ENCODE measurements around the gene FHIT. TPM values are rescaled to one million over a fixed set of nuclear protein-coding genes. Genes with fewer than 3 reads are reported as not detected.

Gene FHIT
- total and polyA plus RNA-seq, 10 of the 15 experiments (the other 5 are each of a cell fraction or from before 2014, with no cell fraction given) = 4.2 to 14.9 (median 9.4) TPM

GRCh38 chr3:60754617-60755016, 496.6 kb downstream of the FHIT start:
- 100% methylated on average over 1 of the region's 1 CpG for WGBS (ENCODE audit: insufficient coverage, insufficient replicate concordance, low lambda C conversion rate, missing lambda C conversion rate)
- ATAC-seq (no peak), FAIRE-seq (no peak), DNase-seq (ENCODE audit: low read depth, low spot score) (no peak)
- TF ChIP-seq HDAC6 (IDR thresholded peaks at IDR 0.05; ENCODE audit: unreplicated experiment) (no peak), NRF1 (conservative IDR thresholded peaks at IDR 0.05; ENCODE audit: low read depth, low read length) (no peak), GATAD2B (conservative IDR thresholded peaks at IDR 0.05; ENCODE audit: low read depth) (no peak), RFX5 (IDR thresholded peaks at IDR 0.05; ENCODE audit: low read depth, low read length) (no peak)
- SMC1A ChIA-PET (ENCODE audit: uncharacterized antibody, unreplicated experiment) = interaction anchor here (0.6 to 2.5 kb wide), 5 partner anchors 14 to 775 kb away, joined by 3 to 14 read pairs (median 5); no protein-coding TSS in a partner anchor
- no peaks in the 10 kb centered on the region for H3K4me1 ChIP-seq (ENCODE audit: control insufficient read depth, insufficient read depth, low read length)
- H3K9me3 ChIP-seq (replicated peaks; ENCODE audit: control insufficient read depth, insufficient read depth, low read length) = no peaks in the 10 kb centered on the region; the same call in 2 of the 3 replicates
- RAD21 ChIA-PET (ENCODE audit: unreplicated experiment) = interaction anchor here (0.6 to 2.1 kb wide), 4 partner anchors 39 to 776 kb away, joined by 3 to 15 read pairs (median 8); no protein-coding TSS in a partner anchor
- H3K9ac ChIP-seq (ENCODE audit: control insufficient read depth, insufficient read depth, low read length) = no peak overlapping the region
- H3K79me2 ChIP-seq (ENCODE audit: control insufficient read depth, insufficient read depth, low read length) = no peaks in the 10 kb centered on the region
- no peak overlapping the region for H3K4me3 ChIP-seq
- no peaks in the 10 kb centered on the region for H3K27me3 ChIP-seq (replicated peaks in 1 of 2; ENCODE audit: control insufficient read depth in 2 of 2, insufficient read depth in 2 of 2, low read length in 1 of 2)
- H3K27ac ChIP-seq (ENCODE audit: control insufficient read depth, insufficient read depth) = no peak overlapping the region
- H3K36me3 ChIP-seq (ENCODE audit: control insufficient read depth in 2 of 2, insufficient read depth in 2 of 2, low read length in 1 of 2) = no peaks in the 10 kb centered on the region
- in situ Hi-C loops (cut with MboI) (loop anchor here (10.0 kb wide), 1 partner anchor 620 kb away; no protein-coding TSS in a partner anchor), intact Hi-C loops (cut with micrococcal nuclease; ENCODE audit: unreplicated experiment) (loop anchor here (5.0 kb wide), 1 partner anchor 628 kb away; no protein-coding TSS in a partner anchor)
- BruUV-seq (replicated peaks) = no TSS peak
- H4K20me1 ChIP-seq (ENCODE audit: control insufficient read depth, insufficient read depth) = no peaks in the 10 kb centered on the region
- POLR2A ChIA-PET = no interaction called here
- H3K4me2 ChIP-seq (ENCODE audit: control insufficient read depth, insufficient read depth) = no peak overlapping the region
- CTCF ChIA-PET = interaction anchor here (1.0 to 3.7 kb wide), 7 partner anchors 20 to 626 kb away, joined by 3 to 28 read pairs (median 5); no protein-coding TSS in a partner anchor
- no peak overlapping the region for H2AFZ ChIP-seq (ENCODE audit: control insufficient read depth, low read depth, low read length)

GRCh38 chr3:60752809-60753208, 498.4 kb downstream of the FHIT start:
- no peak for ATAC-seq
- Histone ChIP-seq H3K4me1 (ENCODE audit: control insufficient read depth, insufficient read depth, low read length) (no peaks in the 10 kb centered on the region), H3K4me3 (no peak overlapping the region), H3K79me2 (ENCODE audit: control insufficient read depth, insufficient read depth, low read length) (no peaks in the 10 kb centered on the region), H4K20me1 (ENCODE audit: control insufficient read depth, insufficient read depth) (no peaks in the 10 kb centered on the region), H3K27me3 (replicated peaks in 1 of 2; ENCODE audit: control insufficient read depth in 2 of 2, insufficient read depth in 2 of 2, low read length in 1 of 2) (no peaks in the 10 kb centered on the region), H3K27ac (ENCODE audit: control insufficient read depth, insufficient read depth) (no peak overlapping the region), H3K9me3 (replicated peaks; ENCODE audit: control insufficient read depth, insufficient read depth, low read length) (no peaks in the 10 kb centered on the region; the same call in 2 of the 3 replicates), H2AFZ (ENCODE audit: control insufficient read depth, low read depth, low read length) (no peak overlapping the region), H3K4me2 (ENCODE audit: control insufficient read depth, insufficient read depth) (no peak overlapping the region), H3K9ac (ENCODE audit: control insufficient read depth, insufficient read depth, low read length) (no peak overlapping the region), H3K36me3 (ENCODE audit: control insufficient read depth in 2 of 2, insufficient read depth in 2 of 2, low read length in 1 of 2) (no peaks in the 10 kb centered on the region)
- CTCF ChIA-PET = no interaction called here
- no TSS peak for BruUV-seq (replicated peaks)
- no peak for DNase-seq (ENCODE audit: low read depth, low spot score)
- WGBS (ENCODE audit: insufficient coverage, insufficient replicate concordance, low lambda C conversion rate, missing lambda C conversion rate) = 79% methylated on average over 3 of the region's 3 CpGs
- SMC1A ChIA-PET (ENCODE audit: uncharacterized antibody, unreplicated experiment) = interaction anchor here (1.2 kb wide), 1 partner anchor 49 kb away, joined by 3 read pairs; no protein-coding TSS in a partner anchor
- intact Hi-C loops (cut with micrococcal nuclease; ENCODE audit: unreplicated experiment) (no loop called here), in situ Hi-C loops (cut with MboI) (loop anchor here (10.0 kb wide), 1 partner anchor 622 kb away; no protein-coding TSS in a partner anchor)
- no peak for FAIRE-seq
- POLR2A ChIA-PET = no interaction called here
- RAD21 ChIA-PET (ENCODE audit: unreplicated experiment) = no interaction called here
- TF ChIP-seq SPI1 (IDR thresholded peaks at IDR 0.05; ENCODE audit: borderline replicate concordance, insufficient read depth, low read depth, low read length) (no peak), PAX5 (IDR thresholded peaks at IDR 0.05; ENCODE audit: borderline replicate concordance, low read depth, low read length) (no peak), ASH2L (IDR thresholded peaks at IDR 0.05; ENCODE audit: borderline replicate concordance, low read depth) (no peak), CBX3 (IDR thresholded peaks at IDR 0.05; ENCODE audit: borderline replicate concordance, low read depth) (no peak), GATAD2B (conservative IDR thresholded peaks at IDR 0.05; ENCODE audit: low read depth) (no peak), NFYB (IDR thresholded peaks at IDR 0.05; ENCODE audit: insufficient read depth, low read depth, low read length) (no peak), DPF2 (IDR thresholded peaks at IDR 0.05) (no peak), NR2C1 (IDR thresholded peaks at IDR 0.05) (no peak), PML (IDR thresholded peaks at IDR 0.05; ENCODE audit: low read length) (no peak)
- TF ChIP-seq, protein P1, sequence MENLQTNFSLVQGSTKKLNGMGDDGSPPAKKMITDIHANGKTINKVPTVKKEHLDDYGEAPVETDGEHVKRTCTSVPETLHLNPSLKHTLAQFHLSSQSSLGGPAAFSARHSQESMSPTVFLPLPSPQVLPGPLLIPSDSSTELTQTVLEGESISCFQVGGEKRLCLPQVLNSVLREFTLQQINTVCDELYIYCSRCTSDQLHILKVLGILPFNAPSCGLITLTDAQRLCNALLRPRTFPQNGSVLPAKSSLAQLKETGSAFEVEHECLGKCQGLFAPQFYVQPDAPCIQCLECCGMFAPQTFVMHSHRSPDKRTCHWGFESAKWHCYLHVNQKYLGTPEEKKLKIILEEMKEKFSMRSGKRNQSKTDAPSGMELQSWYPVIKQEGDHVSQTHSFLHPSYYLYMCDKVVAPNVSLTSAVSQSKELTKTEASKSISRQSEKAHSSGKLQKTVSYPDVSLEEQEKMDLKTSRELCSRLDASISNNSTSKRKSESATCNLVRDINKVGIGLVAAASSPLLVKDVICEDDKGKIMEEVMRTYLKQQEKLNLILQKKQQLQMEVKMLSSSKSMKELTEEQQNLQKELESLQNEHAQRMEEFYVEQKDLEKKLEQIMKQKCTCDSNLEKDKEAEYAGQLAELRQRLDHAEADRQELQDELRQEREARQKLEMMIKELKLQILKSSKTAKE (IDR thresholded peaks at IDR 0.05; ENCODE audit: low read depth, poor library complexity, severe bottlenecking) = no peak
